ENCODE results near the gene LAMA3. TPM values are rescaled to one million over a fixed set of nuclear protein-coding genes. Genes with fewer than 3 reads are reported as not detected.

LAMA3 gene
- total RNA-seq, 4 donors from 2014 or later, result 46.3 to 80.6 (median 67.1) TPM

DNA sequence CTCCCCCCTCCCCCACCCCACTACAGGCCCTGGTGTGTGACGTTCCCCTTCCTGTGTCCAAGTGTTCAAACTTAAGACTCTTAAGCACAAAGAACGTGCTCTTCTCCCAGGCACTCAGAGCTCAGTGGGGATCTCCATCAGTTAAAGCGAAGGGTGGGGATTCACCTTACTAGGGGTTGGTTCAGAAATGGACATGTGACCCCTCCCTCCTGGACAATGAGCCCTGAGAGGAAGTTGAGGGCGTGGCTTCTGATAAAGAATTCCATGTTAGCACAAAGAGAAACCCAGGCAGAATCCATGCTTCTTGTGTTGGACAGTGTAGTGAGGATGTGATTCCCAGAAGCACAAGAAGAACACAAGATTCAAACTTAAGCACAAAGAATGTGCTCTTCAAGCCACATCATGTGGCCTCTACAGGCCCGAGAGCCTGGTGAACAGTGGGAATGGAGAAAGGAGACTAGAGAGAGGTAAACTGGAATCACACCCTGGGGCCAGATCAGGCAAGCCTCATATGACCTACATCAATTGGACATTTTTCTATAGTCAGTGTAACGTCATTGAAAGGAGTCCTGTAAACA, 247.2 kb downstream of the LAMA3 start:
- Histone ChIP-seq H3K27ac (no peak overlapping the region), H3K9me3 (no peaks in the 10 kb centered on the region), H3K4me3 (no peak overlapping the region), H3K36me3 (peaks cover 0 to 47% (median 3%) of the 10 kb centered on the region in 3 donors), H3K4me1 (no peaks in the 10 kb centered on the region), H3K27me3 (no peaks in the 10 kb centered on the region)
- 72 to 74% methylated on average over 6 of the region's 6 CpGs for WGBS, 2 donors
- no peak for DNase-seq (ENCODE audit: low spot score in 2 of 2)
- no peak for TF ChIP-seq EP300 (IDR thresholded peaks at IDR 0.05)
- TF ChIP-seq, protein P1, sequence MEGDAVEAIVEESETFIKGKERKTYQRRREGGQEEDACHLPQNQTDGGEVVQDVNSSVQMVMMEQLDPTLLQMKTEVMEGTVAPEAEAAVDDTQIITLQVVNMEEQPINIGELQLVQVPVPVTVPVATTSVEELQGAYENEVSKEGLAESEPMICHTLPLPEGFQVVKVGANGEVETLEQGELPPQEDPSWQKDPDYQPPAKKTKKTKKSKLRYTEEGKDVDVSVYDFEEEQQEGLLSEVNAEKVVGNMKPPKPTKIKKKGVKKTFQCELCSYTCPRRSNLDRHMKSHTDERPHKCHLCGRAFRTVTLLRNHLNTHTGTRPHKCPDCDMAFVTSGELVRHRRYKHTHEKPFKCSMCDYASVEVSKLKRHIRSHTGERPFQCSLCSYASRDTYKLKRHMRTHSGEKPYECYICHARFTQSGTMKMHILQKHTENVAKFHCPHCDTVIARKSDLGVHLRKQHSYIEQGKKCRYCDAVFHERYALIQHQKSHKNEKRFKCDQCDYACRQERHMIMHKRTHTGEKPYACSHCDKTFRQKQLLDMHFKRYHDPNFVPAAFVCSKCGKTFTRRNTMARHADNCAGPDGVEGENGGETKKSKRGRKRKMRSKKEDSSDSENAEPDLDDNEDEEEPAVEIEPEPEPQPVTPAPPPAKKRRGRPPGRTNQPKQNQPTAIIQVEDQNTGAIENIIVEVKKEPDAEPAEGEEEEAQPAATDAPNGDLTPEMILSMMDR (IDR thresholded peaks at IDR 0.05), result no peak
- no peak for TF ChIP-seq POLR2A (IDR thresholded peaks at IDR 0.05)

GRCh38 chr18:23938043-23938756, 248.9 kb downstream of the LAMA3 start:
- Histone ChIP-seq H3K27me3 (no peaks in the 10 kb centered on the region), H3K36me3 (peaks cover 0 to 52% (median 0%) of the 10 kb centered on the region in 3 donors), H3K4me1 (no peaks in the 10 kb centered on the region), H3K4me3 (no peak overlapping the region), H3K9me3 (no peaks in the 10 kb centered on the region), H3K27ac (no peak overlapping the region)
- no peak for TF ChIP-seq POLR2A (IDR thresholded peaks at IDR 0.05)
- DNase-seq (ENCODE audit: low spot score in 2 of 2), result no peak
- WGBS, 2 donors, result 88 to 90% methylated on average over 11 of the region's 11 CpGs

DNA sequence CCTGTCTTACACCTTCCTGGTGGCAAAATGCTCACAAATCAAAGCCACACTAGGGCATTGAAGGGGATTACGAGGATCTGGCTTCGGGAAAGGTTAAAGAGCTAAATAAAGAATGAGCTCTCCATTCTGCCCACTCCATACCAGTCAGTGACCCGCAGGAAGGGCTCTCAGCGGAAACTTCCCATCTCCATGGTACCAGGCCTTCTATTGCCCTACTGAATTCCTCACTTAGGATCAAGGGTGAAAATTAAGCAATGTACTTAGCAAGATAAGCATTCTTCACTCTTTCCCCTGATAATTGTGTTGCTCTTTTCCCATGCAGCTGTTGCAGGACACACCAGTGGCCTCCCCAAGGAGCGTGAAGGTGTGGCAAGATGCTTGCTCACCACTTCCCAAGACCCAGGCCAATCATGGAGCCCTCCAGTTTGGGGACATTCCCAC, 249.7 kb downstream of the LAMA3 start:
- Histone ChIP-seq H3K36me3 (peaks cover 0 to 58% (median 0%) of the 10 kb centered on the region in 3 donors), H3K9me3 (no peaks in the 10 kb centered on the region), H3K4me1 (no peaks in the 10 kb centered on the region), H3K4me3 (no peak overlapping the region), H3K27me3 (no peaks in the 10 kb centered on the region), H3K27ac (no peak overlapping the region)
- DNase-seq (ENCODE audit: low spot score in 2 of 2), result no peak
- TF ChIP-seq POLR2A (IDR thresholded peaks at IDR 0.05), result no peak
- TF ChIP-seq EP300 (IDR thresholded peaks at IDR 0.05), result no peak
- TF ChIP-seq, protein P1 (IDR thresholded peaks at IDR 0.05), result no peak
- WGBS, 2 donors, result 58 to 75% methylated on average over 5 of the region's 5 CpGs

- Histone ChIP-seq H3K36me3 (peaks cover 0 to 59% (median 0%) of the 10 kb centered on the region in 3 donors), H3K4me3 (no peak overlapping the region), H3K9me3 (no peaks in the 10 kb centered on the region), H3K27me3 (no peaks in the 10 kb centered on the region), H3K4me1 (no peaks in the 10 kb centered on the region), H3K27ac (no peak overlapping the region)
- no peak for DNase-seq (ENCODE audit: low spot score in 2 of 2)
- TF ChIP-seq, protein P1 (IDR thresholded peaks at IDR 0.05), result no peak
- TF ChIP-seq EP300 (IDR thresholded peaks at IDR 0.05) (no peak), POLR2A (IDR thresholded peaks at IDR 0.05) (no peak)
- 80 to 83% methylated on average over 4 of the region's 4 CpGs for WGBS, 2 donors
These were observed 250.1 kb downstream of the LAMA3 start for GRCh38 chr18:23939366-23939765.

GRCh38 chr18:23939896-23940295, 250.6 kb downstream of the LAMA3 start:
- peaks cover 0 to 57% (median 0%) of the 10 kb centered on the region in 3 donors for H3K36me3 ChIP-seq
- 76 to 79% methylated on average over 7 of the region's 7 CpGs for WGBS, 2 donors
- DNase-seq (ENCODE audit: low spot score in 2 of 2), result no peak
- no peaks in the 10 kb centered on the region for H3K27me3 ChIP-seq
- TF ChIP-seq EP300 (IDR thresholded peaks at IDR 0.05) (no peak), POLR2A (IDR thresholded peaks at IDR 0.05) (no peak)
- TF ChIP-seq, protein P1 (IDR thresholded peaks at IDR 0.05), result no peak
- no peak overlapping the region for H3K27ac ChIP-seq
- H3K4me1 ChIP-seq, result no peaks in the 10 kb centered on the region
- no peaks in the 10 kb centered on the region for H3K9me3 ChIP-seq
- no peak overlapping the region for H3K4me3 ChIP-seq

All from tibial nerve (tissue), 4 donors.